Neural crest cell (in vitro differentiated cells): Measurements from ENCODE around the gene MT1E. TPM values are rescaled to one million over a fixed set of nuclear protein-coding genes. Genes with fewer than 3 reads are reported as not detected.

Source experiments
- DNase-seq: peaks from one replicate; pipeline ENCODE4 v3.0.0; 2021; ENCODE audit warnings: low read depth, mixed read lengths, low spot score
- H3K27ac Mint-ChIP-seq: one replicate; pipeline ENCODE4 v1.8.0; 2021; ENCODE audit warnings: mild to moderate bottlenecking, mixed read lengths; ENCODE audit not compliant: unreplicated experiment
- H3K27me3 Mint-ChIP-seq: 2 replicates; pipeline ENCODE4 v1.8.0; 2021; ENCODE audit warnings: low read depth, mild to moderate bottlenecking, mixed read lengths
- H3K36me3 Mint-ChIP-seq: 2 replicates; pipeline ENCODE4 v1.8.0; 2021; ENCODE audit warnings: low read depth, mild to moderate bottlenecking, mixed read lengths
- H3K4me1 Mint-ChIP-seq: 2 replicates; pipeline ENCODE4 v1.8.0; 2021; ENCODE audit warnings: mixed read lengths
- H3K4me3 Mint-ChIP-seq: one replicate; pipeline ENCODE4 v1.8.0; 2021; ENCODE audit warnings: mild to moderate bottlenecking, mixed read lengths
- H3K9me3 Mint-ChIP-seq: 2 replicates; pipeline ENCODE4 v1.8.0; 2021; ENCODE audit warnings: mixed read lengths
- total RNA-seq: library from RNA; stranded (reverse); gene quantifications from 2 replicates; pipeline ENCODE4 v1.2.1, GENCODE V29; 2021
- TF ChIP-seq, protein P1 (sequence below): fragments of 200-600 bp; sonication (generic); conservative IDR thresholded peaks from 2 replicates; pipeline ENCODE4 v1.5.0; 2021; ENCODE audit warnings: antibody characterized with exemption, mild to moderate bottlenecking

MT1E gene
- total RNA-seq, 1 donor from 2014 or later = 0.49 TPM

DNA sequence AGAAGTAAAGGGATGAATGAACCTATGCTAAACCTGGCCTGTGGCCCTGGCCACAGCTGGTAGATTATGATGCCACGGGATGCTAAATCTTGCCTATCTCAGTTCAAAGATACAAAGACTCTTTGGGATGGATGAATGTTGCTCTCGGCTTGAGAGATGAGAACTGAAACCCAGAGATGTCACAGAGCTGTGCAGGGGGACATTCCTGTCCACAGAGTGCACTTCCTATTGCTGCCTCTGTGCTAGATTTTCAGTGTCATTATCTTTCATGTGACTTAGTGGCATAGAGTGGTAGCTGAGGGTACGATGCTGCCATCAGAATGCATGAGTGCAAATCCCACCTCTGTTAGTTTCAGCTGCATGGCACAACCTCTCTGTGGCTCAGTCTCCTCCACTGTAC lies 4.6 kb downstream of the MT1E start:
- H3K4me3 Mint-ChIP-seq = peak overlapping the region; percentile 16
- TF ChIP-seq, protein P1, sequence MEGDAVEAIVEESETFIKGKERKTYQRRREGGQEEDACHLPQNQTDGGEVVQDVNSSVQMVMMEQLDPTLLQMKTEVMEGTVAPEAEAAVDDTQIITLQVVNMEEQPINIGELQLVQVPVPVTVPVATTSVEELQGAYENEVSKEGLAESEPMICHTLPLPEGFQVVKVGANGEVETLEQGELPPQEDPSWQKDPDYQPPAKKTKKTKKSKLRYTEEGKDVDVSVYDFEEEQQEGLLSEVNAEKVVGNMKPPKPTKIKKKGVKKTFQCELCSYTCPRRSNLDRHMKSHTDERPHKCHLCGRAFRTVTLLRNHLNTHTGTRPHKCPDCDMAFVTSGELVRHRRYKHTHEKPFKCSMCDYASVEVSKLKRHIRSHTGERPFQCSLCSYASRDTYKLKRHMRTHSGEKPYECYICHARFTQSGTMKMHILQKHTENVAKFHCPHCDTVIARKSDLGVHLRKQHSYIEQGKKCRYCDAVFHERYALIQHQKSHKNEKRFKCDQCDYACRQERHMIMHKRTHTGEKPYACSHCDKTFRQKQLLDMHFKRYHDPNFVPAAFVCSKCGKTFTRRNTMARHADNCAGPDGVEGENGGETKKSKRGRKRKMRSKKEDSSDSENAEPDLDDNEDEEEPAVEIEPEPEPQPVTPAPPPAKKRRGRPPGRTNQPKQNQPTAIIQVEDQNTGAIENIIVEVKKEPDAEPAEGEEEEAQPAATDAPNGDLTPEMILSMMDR = no peak
- peaks cover 10% of the 10 kb centered on the region for H3K4me1 Mint-ChIP-seq
- no peaks in the 10 kb centered on the region for H3K9me3 Mint-ChIP-seq
- H3K36me3 Mint-ChIP-seq = no peaks in the 10 kb centered on the region
- H3K27me3 Mint-ChIP-seq = peaks cover 94% of the 10 kb centered on the region
- DNase-seq = no peak
- no peak overlapping the region for H3K27ac Mint-ChIP-seq

DNA sequence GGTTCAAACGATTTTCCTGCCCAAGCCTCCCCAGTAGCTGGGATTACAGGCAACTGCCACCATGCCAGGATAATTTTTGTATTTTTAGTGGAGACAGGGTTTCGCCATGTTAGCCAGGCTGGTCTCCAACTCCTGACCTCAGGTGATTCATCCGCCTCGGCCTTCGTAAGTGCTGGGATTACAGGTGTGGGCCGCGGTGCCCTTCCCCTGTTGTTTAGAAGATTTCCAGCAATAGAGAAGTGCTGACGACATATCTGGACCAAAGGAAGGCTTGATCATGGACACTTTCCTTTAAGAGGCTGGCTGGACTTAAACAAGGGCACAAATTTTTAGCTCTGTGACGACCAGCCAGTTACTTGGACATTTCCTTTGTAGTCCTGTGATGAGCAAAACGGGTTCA lies 5.6 kb downstream of the MT1E start:
- Mint-ChIP-seq H3K36me3 (no peaks in the 10 kb centered on the region), H3K27ac (no peak overlapping the region), H3K9me3 (no peaks in the 10 kb centered on the region), H3K4me1 (peaks cover 4% of the 10 kb centered on the region), H3K4me3 (peak overlapping the region; percentile 80), H3K27me3 (peaks cover 94% of the 10 kb centered on the region)
- DNase-seq = no peak
- TF ChIP-seq, protein P1 = no peak

- H3K27me3 Mint-ChIP-seq = peaks cover 94% of the 10 kb centered on the region
These were observed 6.2 kb downstream of the MT1E start for GRCh38 chr16:56631832-56632155.

DNA sequence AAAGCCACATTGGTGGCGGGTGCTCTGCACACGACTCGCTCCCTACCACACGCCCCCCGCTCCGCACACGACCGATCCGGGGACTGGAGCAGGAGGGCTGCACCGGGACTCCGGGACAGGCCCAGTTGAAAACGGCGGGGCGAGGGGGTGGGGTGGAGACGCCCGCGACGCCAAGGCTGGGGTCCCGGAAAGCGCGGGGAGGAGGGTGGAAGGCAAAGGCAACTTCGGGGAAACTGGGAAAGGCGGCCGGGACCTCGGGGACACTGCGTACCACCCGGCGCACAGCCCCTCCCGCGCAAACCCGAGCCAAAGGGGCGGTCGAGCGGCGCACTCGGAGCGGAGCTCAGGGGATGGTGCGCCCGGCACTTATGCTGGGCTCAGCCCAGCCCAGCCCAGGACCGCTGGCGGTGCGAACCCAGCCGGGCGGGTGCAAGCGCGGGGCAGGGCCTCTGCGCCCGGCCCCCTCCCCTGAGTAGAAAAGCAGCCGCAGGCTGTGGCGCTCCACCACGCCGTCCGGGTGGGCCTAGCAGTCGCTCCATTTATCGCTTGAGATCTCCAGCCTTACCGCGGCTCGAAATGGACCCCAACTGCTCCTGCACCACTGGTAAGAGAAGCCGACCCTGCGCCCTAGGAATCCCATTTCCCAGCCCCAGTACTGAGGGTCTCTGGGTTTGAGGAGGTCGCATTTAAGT lies 6.7 kb downstream of the MT1E start, which contains the start of gene MT1M:
MT1M (plus strand) TSS at position 504 of the 692 bp plus-strand sequence; CDS start at position 577, 73 bp downstream.
- no peak within 1 kb of the TSS for H3K27ac Mint-ChIP-seq
- peaks cover 94% of the 10 kb centered on the region for H3K27me3 Mint-ChIP-seq
- H3K4me3 Mint-ChIP-seq = peak within 1 kb of the TSS; percentile 80
- H3K9me3 Mint-ChIP-seq = no peaks in the 10 kb centered on the region
- DNase-seq = no peak
- TF ChIP-seq, protein P1 = no peak
- no peaks in the 10 kb centered on the region for H3K36me3 Mint-ChIP-seq
- H3K4me1 Mint-ChIP-seq = peaks cover 4% of the 10 kb centered on the region

More at GRCh38 chr16:56631832-56632155, 6.2 kb downstream of the MT1E start:
- no peaks in the 10 kb centered on the region for H3K36me3 Mint-ChIP-seq
- H3K4me3 Mint-ChIP-seq = peak overlapping the region; percentile 80
- DNase-seq = no peak
- TF ChIP-seq, protein P1 = no peak
- no peaks in the 10 kb centered on the region for H3K9me3 Mint-ChIP-seq
- peaks cover 4% of the 10 kb centered on the region for H3K4me1 Mint-ChIP-seq
- no peak overlapping the region for H3K27ac Mint-ChIP-seq

DNA sequence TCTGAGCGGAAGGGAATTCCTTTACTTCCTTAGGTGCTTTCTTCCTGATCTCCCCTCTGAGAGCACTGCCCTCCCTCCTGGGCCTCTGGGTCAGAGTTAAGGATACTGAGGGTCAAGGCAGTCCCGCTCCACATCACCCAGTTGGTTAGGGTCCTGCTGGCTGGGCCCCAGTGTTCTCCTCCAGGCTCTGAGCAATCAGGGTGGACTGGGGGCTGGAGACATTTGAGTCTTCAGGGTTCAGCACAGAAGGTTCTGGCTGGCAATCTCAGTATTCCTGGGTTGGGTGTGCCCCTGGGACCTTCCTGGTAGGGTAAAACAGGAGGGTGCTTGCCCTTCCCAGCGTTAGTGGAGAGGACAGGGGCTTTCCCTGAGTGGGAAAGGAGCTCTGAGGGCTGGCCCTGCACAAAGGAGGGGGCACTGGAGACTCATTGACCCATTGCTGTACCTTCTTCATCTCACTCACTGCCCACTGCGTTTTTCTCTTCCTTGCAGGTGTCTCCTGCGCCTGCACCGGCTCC lies 7.3 kb downstream of the MT1E start:
- no peaks in the 10 kb centered on the region for H3K36me3 Mint-ChIP-seq
- peaks cover 7% of the 10 kb centered on the region for H3K4me1 Mint-ChIP-seq
- no peak overlapping the region for H3K27ac Mint-ChIP-seq
- no peak for DNase-seq
- H3K9me3 Mint-ChIP-seq = no peaks in the 10 kb centered on the region
- peak overlapping the region; percentile 36 for H3K4me3 Mint-ChIP-seq
- peaks cover 97% of the 10 kb centered on the region for H3K27me3 Mint-ChIP-seq
- TF ChIP-seq, protein P1 = no peak
